Mesenteric fat pad (tissue), 1 donor: ENCODE measurements around the gene ZNFX1. TPM values are rescaled to one million over a fixed set of nuclear protein-coding genes. Genes with fewer than 3 reads are reported as not detected.
A peak's percentile ranks its signal among the peaks of the same experiment; 100 is the strongest.

Experiments used
- DNase-seq: peaks from one replicate; pipeline ENCODE4 v3.0.0-alpha.2; 2020; ENCODE audit warnings: low spot score
- total RNA-seq: library from RNA; stranded (reverse); fragmentation: NEBNext Ultra II Directional; extraction: Animal tissue kit (Norgen Biotek cat#: 25700); gene quantifications from one replicate; pipeline ENCODE4 v1.2.1, GENCODE V29; 2021
- donor health status: DM: yes; HTN: yes; CAD: no.

ZNFX1 gene
- total RNA-seq, 1 donor from 2014 or later, result 43.4 TPM

DNA sequence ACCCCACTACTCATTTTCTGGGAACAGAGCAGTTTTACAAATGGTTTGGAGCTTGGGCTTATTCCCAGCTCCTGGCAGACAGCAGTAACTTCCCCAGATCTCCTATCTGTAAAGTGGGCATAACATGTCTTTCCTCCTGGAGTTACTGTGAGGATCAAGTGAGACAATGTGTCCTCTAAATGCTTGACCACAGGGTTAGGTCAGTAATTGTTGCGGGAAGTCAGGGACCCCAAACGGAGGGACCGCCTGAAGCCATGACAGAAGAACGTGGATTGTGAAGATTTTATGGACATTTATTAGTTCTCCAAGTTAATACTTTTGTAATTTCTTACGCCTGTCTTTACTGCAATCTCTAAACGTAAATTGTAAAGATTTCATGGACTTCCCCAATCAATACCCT is 15.3 kb upstream of the ZNFX1 start:
- no peak for DNase-seq

DNA sequence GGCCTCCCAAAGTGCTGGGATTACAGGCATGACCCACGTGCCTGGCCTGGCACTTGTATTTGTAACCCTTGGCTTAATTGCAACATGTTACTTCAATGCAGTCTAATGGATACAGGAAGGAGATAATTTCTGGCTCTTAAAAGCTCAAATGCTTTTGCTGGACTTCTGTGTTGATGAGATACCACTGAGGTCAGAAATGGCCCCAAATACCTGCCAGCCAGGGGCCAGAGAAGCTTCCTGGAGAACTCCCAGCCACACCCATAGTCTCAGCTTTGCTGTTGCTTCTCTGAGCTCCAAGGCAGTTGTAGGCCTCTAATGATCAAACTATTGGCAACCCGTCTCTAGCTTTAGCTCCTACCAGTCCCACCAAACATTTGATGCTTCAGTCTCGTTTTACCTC is 14.2 kb upstream of the ZNFX1 start:
- peak; percentile 12 for DNase-seq

DNA sequence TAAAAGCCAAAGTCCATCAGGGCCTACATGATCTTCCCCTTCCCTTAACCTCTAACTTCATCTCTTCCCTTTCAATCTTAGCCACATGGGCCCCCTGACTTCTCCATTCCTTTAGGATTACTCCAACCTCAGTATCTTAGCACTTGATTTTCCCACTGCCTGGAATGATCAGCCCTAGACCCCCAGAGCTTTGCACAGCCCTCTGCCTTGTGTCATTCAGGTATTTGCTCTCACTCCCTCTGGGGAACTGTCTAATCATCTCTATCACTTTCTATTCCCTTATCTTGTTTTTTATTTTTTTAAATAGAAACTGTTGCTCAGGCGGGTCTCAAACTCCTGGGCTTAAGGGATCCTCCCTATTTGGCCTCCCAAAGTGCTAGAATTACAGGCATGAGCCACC is 13.3 kb upstream of the ZNFX1 start:
- peak; percentile 6 for DNase-seq

DNA sequence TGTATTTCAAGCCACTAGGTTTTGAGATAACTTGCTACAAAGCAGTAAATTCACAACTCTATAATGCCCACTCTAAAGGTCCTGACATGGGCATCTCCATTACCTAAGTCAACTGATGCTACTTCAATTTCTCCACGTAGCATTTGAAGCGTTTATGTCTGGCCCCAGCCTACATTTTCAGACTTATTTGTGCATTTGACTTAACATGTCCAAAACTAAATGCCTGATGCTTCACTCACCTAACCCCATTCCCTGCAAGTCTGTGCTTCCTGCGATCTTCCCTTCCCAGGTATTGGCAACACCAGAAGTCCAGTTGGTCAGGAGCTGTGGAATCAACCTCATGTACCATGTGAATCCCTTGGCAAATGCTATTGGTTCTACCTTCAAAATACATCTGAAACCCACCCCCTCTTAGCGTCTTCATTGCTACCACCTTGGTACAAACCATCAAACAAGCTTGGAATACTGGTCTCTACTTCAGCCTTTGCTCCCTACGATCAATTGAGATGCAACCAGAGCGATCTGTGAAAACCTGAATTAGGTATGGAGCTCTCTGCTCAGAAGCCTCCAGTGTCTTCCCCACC is 12.8 kb upstream of the ZNFX1 start:
- DNase-seq, result peak; percentile 6

DNA sequence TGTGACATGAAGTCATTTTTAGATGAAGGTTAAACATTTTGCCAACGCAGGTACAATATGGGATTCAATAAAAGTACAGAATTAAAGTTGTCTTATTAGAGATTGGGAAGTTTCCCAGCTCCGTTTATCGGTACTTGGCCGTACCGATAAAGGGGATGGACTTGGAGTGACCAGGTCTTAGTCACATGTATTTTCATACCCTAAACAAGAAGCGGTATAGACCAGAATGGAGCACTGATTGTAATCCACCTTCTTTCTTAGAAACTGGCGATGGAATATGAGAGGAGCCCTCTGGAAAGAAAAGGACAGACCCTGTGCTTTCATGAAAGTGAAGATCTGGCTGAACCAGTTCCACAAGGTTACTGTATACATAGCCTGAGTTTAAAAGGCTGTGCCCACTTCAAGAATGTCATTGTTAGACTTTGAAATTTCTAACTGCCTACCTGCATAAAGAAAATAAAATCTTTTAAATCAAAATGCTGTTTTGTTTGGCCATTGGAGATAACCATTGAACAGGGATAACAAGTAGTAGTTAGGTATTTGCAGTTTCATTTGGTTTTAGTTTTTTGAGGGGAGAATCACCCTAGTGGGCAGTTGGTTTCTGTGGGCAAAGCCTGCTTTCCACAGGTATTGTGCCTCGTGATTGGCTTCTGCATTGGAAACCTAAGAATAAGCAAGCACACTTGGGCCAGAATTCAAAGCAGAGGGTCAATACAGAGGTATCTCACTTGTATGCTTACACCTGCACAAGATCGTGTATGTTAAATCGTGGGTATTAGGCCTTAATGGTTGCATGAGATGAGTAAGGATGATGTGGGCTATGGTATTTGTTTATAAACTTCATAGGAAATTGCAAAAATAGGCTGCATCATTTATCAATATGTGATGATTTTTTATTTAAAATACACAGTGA is 11.2 kb upstream of the ZNFX1 start:
- DNase-seq, result no peak

DNA sequence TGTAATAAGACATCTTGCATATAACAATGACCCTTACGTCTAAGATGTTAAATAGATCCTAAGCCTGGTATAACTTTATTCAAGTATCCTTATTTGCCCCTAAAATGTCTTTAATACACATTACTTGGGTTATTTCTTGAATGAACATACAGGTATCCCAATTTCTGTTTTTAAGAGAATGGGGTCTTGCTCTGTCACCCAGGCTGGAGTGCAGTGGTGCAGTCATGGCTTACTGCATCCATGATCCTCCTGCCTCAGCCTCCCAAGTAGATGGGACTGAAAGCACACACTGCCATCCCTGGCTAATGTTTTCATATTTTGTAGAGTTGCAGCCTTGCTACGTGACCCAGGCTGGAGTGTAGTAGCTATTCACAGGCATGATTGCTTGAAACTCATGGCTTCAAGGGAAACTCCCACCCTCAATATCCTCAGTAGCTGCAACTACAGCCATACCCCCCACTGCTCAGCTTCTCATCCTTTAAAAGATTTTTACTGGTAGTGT is 10.4 kb upstream of the ZNFX1 start:
- peak; percentile 20 for DNase-seq

DNA sequence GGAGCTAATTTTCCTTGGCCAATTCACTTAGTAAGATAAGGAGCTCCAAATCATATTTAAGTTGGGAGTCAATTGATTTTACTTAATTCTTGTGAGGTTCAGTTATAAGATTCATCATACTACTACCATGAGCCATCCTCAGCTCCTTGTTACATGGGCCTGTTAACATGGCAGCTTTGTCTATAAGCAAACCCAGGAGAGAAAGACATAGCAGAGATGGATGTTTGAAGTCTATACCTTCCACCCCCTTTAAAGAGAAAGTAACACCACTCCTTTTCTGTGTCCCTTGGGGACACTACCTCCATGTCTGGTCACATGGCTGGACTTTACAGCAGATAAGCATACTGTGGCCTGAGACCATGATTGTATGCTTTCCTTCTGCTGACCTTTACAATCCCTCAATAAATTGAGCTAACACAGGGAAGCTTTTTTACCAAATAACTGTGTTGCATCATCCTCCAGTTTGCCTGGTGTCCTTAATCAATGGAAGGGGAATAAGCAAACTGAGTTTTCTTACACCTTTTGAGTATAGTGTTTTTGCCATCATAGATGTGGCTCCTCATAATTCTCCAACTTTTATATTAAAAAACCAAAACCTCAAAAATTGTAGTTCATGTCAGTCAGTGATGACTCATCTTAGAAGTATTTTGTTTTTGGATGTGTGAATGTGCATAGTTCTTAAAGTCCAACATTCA is 9.8 kb upstream of the ZNFX1 start:
- no peak for DNase-seq

DNA sequence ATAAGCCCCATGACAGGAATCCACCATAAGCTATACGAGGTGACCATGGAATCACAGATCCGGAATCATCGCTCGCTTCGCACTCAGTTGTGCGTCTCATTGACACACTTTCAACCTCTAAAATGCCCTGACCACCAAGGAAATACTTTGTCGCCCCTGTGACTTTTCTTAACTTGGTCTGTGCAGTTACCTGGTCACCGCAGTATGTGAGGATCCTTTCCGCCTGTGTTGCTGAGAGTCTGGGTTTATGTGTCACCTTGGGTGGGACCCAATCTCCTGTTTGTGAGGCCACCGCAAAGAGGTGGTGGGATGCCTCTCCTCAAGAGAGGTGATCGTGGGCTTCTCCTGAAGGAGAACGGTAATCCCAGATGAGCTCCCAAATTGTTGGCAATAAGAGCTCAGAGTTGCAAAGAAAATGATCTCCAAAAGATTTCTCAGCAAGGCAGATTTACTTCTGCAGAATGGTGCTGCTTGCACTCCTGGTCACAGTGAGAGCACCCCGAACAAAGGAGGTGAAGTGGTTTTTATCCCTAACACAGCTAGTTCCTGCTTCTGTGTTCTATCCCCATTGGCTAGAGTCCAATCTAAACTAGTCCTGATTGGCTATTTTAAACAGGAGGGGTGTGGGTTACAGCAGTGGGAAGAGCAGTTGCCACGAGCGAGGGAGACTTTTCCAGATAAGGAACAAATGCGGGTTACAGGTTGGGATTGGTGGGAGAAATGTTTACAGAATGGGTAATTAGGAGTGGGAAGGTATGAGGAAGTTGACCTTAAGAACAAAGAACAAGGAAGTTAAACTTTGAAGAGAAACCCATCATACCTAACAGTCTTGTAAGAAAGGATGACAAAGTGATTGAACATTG is 9.1 kb upstream of the ZNFX1 start:
- DNase-seq, result peak; percentile 24

DNA sequence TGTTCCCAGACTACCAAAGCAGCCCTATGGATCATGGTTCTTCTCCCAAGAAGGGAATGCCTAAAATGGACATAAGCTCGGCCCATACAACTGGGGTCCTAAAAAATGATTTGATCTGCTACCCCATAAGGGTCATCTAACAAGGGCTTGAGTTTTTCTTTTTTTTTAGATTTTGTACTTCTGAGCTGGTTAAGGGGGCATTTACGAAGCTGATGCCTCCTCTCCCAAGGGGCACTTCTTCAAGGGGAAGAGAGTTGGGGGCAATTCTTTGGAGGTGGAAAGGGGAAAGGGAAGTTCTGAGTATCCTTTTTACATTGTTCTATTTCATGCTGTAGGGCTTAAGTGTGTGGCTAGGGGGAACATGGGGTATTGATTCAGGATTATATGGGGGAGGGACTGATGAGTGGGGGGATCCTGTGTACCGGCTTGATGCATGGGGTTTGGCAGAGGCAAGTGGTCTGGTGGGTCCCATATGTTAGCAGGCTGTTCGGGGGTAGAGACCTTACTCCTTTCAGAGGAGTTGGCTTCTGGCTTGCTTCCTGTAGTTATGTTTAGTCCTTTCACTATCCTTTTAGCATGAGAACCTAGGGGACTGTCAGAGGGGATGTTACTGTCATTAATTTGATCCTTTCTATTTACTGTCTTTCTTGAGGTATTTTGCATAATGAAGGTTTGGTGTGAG is 8.1 kb upstream of the ZNFX1 start:
- DNase-seq, result no peak

DNA sequence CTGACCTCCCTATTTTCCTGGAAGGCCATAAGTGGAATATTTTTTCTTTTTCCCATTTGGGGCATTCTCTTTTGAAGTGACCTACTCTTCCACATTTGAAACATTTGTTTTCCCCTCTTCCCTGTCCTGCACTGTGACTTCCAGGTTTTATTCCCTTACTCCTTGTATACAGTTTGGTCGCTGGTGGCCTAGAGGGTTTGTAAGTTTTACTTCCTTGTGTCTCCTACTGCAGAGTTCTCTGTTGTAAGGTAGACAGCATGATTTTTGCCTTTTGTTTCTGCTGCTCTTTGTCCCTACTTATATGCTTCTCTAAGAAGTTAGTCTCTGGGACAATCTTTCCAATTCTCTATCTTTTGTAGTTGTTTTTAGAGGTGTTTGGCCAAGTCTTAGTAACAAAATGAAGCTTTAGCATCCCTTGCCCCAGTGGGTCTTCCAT is 7.4 kb upstream of the ZNFX1 start:
- no peak for DNase-seq

DNA sequence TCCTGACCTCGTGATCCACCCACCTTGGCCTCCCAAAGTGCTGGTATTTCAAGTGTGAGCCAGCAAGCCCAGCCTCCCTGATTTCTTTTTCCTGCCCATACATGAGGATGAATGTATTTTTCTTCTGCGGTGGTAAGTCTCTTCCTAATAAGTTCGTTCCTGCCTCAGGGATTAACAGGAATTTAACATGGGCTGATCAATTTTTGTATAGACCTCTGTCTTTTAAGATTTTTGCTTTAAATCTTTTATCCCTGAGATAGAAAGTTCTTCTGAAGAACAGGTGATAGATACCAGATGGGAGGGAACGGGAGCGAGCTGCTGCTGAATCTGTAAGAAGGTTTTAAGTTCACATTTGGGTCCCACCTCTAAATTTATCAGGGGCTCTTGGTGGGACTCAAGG is 7.0 kb upstream of the ZNFX1 start:
- DNase-seq, result peak; percentile 37

DNA sequence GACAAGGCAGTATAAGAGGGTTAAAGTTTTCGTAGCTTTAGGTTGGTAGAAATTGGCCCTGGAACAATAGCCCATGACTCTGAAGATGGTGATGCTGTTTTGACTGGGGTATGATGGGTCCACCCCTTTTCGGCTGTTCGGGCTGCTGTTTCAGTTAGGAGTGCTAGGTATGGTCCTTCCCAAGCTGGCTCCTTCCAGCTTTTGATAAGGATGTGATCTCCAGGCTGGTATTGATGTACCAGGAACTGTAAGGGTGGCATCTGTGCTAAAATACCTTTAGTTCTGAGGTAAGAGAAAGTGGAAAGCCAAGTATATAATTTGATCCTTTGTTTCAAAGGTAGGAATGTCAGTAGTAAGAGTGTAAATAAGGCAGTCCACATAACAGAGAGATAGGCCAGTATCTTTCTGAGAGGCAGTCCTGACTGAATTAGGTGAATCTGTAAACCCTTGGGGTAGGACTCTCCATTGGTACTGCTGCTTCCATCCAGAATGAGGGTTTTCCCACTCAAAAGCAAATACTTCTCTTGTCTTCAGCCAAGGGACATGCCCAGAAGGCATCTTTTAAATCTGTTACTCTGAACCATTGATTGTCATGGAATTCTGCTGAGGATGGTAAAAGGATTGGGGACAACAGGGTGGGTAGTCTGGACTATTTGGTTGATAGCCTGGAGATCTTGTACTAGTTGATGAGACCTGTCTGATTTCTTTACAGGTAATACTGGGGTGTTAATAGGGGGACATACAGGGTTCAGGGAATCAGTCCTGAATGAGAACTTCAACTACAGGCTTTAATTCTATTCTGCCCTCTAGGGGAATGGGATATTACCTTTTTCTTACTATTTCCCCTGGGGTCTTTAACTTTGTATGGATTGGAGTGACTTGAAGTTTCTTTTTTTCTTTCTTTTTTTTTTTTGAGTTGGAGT is 6.1 kb upstream of the ZNFX1 start:
- DNase-seq, result peak; percentile 37

DNA sequence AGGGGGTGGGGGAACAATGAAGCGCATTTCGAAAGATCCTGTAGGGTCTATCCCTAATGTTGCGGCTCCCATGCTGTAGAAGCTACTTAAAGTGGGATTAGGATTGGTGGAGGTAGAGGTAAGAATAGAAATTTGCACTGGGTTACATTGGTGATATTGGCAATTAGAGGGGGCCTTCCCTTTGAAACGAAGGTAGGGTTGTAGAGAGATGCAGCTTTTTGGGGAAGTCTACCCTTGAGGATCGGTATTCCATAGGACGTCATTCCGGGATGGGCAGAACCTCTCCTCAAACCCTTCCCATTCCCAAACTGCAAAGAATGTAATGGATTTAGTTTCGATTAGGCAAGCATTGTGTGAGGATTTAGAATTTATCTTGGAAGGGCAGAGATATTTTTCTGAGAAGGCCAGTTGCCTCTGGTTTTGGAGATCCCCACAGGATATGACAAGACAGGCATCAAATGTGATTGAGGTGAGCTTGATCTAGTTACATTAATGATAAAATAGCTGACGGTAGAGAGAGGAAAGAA is 5.4 kb upstream of the ZNFX1 start:
- DNase-seq, result no peak

DNA sequence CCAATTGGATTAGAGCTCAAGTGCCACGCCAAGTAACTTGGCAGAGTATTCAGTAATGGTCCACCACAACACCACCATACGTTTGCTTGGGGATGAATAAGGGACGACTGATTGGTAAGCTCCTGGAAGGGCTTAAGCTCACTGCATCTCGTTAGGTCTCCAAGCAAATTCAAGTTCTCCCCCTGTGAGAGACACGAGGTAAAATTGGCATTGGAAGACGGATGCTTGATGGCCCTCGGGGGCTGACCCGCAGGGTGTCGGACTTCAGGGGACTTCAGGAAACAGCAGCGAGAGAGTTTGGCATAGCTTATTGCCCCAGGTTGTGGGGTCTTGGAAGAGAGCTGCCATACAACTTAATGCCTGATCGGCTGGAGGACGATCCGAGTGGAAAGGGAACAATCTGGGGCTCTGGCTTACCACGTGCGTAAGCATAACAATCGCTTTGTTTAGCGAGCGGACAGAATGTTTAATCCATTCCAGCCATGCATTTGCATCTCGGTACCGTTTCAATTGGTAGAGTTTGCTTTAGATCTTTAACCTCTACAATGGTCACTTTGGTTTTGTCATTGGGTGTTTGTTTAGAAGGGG is 4.8 kb upstream of the ZNFX1 start:
- peak; percentile 47 for DNase-seq

DNA sequence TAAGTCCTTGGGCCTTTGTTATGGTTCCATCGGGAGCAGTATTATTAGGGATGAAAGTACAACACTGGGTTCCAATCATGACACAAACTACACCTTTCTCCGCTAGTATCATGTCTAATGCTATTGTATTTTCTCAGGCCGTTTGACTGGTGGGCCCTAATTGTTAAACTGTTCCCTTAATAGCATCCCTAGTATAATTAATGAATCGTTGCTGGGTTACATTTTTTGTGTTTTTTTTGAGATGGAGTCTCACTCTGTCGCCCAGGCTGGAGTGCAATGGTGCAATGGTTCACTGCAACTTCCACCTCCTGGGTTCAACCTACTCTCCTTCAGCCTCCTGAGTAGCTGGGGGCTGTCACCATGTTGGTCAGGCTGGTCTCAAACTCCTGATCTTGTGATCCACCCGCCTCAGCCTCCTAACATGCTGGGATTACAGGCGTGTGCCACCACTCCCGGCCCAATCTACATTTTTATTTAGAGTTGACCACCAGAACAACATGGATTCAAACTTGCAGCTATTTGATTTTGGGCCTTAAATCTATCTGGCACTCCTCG is 4.1 kb upstream of the ZNFX1 start:
- DNase-seq, result peak; percentile 22

DNA sequence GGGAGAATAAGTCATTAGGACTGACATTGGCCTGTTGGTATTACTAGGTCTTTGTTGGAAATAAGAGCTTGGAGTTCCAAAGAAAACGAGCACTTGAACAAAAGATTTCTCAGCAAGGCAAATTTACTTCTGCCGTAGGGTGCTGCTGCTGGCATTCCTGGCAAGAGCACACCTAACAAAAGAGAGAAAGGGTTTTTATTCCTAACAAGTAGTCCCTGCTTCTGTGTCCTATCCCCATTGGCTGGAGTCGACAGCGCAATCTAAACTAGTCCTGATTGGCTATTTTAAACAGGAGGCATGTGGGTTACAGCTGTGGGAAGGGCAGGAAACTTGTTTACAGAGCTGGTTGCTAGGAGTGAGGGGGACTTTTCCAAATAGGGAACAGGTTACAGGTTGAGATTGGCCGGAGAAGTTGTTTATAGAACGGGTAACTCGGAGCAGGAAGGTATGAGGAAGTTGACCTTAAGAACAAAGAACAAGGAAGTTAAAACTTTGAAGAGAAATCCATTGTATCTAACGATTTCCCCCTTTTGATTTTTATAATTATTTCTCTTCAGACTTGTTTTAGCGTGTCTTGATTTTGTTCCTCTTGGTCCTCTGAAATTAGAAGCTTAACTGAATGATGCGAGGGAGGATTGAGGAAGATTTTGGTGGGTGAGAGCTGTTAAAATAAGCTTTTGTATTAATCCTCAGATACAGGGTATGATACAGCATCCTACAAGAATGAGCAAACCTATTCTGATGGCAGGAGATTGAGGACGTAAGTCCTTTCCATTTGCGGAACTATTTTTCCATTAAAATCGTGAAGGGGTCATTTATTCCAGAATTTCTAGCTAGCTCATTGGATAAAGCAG is 3.4 kb upstream of the ZNFX1 start:
- DNase-seq, result peak; percentile 41

DNA sequence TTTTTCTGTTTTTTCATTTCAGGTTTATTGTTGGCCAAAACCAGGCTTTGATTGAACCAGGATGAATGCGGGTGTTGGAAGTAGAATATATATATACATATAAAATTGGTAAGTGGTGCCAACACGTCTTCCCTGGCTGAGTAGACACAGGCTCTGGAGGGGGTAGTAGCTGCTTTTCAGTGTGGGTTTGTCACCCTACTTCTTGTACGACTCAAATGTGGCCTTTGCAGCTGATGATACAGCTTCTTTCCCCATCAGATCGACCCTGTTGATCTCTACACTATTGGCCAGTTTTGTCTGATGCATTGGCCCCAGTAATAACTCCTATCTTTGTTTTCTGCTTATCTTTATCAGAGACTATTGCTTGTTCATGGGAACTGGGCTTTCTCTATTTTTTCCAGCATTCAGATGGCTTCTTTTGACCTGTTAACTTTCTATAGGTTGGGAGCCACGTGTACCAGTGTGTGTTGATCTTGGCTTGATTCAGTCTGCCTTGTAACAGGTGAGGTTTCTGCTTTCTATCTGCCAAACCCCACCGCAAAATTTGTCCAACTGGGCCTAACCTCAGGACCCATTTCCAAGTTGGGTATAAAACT is 2.7 kb upstream of the ZNFX1 start:
- no peak for DNase-seq
